Stomach (tissue), 4 donors: ENCODE data around the gene KIF20B.

Experiments
- CTCF ChIP-seq, 7 experiments: fragments of 450-650 bp in 4 of 7; fragments of 200-600 bp in 3 of 7; sonication (generic) in 3 of 7; IDR thresholded peaks; one replicate each; pipeline ENCODE4 v1.5.1; 2016 to 2019; ENCODE audit warnings: antibody characterized with exemption in 7 of 7, control low read depth in 2 of 7, mild to moderate bottlenecking in 1 of 7
- POLR2A ChIP-seq, 4 donors: fragments of 450-650 bp; IDR thresholded peaks; one replicate each; pipeline ENCODE4 v1.6.1; 2016; ENCODE audit warnings: antibody characterized with exemption in 4 of 4, control low read depth in 2 of 4, mild to moderate bottlenecking in 1 of 4, moderate library complexity in 1 of 4

- TF ChIP-seq CTCF (IDR thresholded peaks at IDR 0.05) (no peak), POLR2A (IDR thresholded peaks at IDR 0.05) (no peak)
These were observed 30.5 kb upstream of the KIF20B start for GRCh38 chr10:89670926-89671325.
